GM21825 (cell line): ENCODE measurements around the gene SPRR1B.
"Not testable (repeated sequence)": the region's sequence is repeated elsewhere in the genome, so short reads cannot be mapped to it uniquely, and the experiment has no call there.

Experiments used
- ATAC-seq: cut with Tn5 transposase; IDR thresholded peaks from one replicate; pipeline ENCODE4 v1.9.1; 2021; ENCODE audit warnings: mild to moderate bottlenecking, moderate library complexity; ENCODE audit not compliant: unreplicated experiment

Gene SPRR1B

GRCh38 chr1:153030895-153031294 lies at the start of gene SPRR1B:
SPRR1B (plus strand) TSS chr1:153031203; CDS start chr1:153032346, 1,143 bp downstream.
- ATAC-seq, result no peak

- no peak for ATAC-seq
Observed at GRCh38 chr1:152982076-152982475, 48.9 kb upstream of the SPRR1B start.

GRCh38 chr1:152983234-152983633 lies 47.8 kb upstream of the SPRR1B start:
- no peak for ATAC-seq

- no peak for ATAC-seq
Observed at GRCh38 chr1:152983743-152984142, 47.3 kb upstream of the SPRR1B start, which contains the start of gene SPRR1A. SPRR1A (plus strand) TSS chr1:152984081; CDS start chr1:152985231, 1,150 bp downstream.

- no peak for ATAC-seq
Observed at GRCh38 chr1:152986578-152986977, 44.4 kb upstream of the SPRR1B start.

GRCh38 chr1:152993186-152993585 lies 37.8 kb upstream of the SPRR1B start:
- ATAC-seq, result no peak

GRCh38 chr1:152995842-152996241 lies 35.2 kb upstream of the SPRR1B start:
- no peak for ATAC-seq

GRCh38 chr1:152996633-152997400 lies 34.2 kb upstream of the SPRR1B start:
- ATAC-seq, result no peak

GRCh38 chr1:152997901-152998300 lies 33.1 kb upstream of the SPRR1B start:
- no peak for ATAC-seq

- ATAC-seq, result no peak
Observed at GRCh38 chr1:152998476-152998875, 32.5 kb upstream of the SPRR1B start.

GRCh38 chr1:152999818-153000217 lies 31.2 kb upstream of the SPRR1B start:
- no peak for ATAC-seq

- ATAC-seq, result no peak
Observed at GRCh38 chr1:153000294-153000693, 30.7 kb upstream of the SPRR1B start.

- ATAC-seq, result no peak
Observed at GRCh38 chr1:153001382-153001781, 29.6 kb upstream of the SPRR1B start, which contains the start of gene SPRR3. SPRR3 (plus strand) TSS chr1:153001749; CDS start chr1:153003021, 1,272 bp downstream.

GRCh38 chr1:153011235-153011758 lies 19.7 kb upstream of the SPRR1B start:
- ATAC-seq, result not testable (repeated sequence)

GRCh38 chr1:153021829-153022228 lies 9.2 kb upstream of the SPRR1B start:
- not testable (repeated sequence) for ATAC-seq

GRCh38 chr1:153022340-153022739 lies 8.7 kb upstream of the SPRR1B start:
- ATAC-seq, result not testable (repeated sequence)

- no peak for ATAC-seq
Observed at GRCh38 chr1:153023109-153023508, 7.9 kb upstream of the SPRR1B start.

- no peak for ATAC-seq
Observed at GRCh38 chr1:153024413-153024812, 6.6 kb upstream of the SPRR1B start.

GRCh38 chr1:153025797-153026196 lies 5.2 kb upstream of the SPRR1B start:
- no peak for ATAC-seq

- no peak for ATAC-seq
Observed at GRCh38 chr1:153028766-153029165, 2.2 kb upstream of the SPRR1B start.

- ATAC-seq, result no peak
Observed at GRCh38 chr1:153032073-153032472, 1.1 kb downstream of the SPRR1B start.

- no peak for ATAC-seq
Observed at GRCh38 chr1:153032677-153033308, 1.8 kb downstream of the SPRR1B start.
